GM12878 (cell line): ENCODE measurements around the gene ANAPC16. TPM values are rescaled to one million over a fixed set of nuclear protein-coding genes. Genes with fewer than 3 reads are reported as not detected.
A peak's percentile ranks its signal among the peaks of the same experiment; 100 is the strongest.

Experiments
- ATAC-seq: fragments of 200-7000 bp; cut with Tn5 transposase; 3 replicates; pipeline ENCODE4 v1.9.1; 2020; ENCODE audit warnings: mild to moderate bottlenecking, moderate library complexity
- BruUV-seq: library from RNA; stranded (reverse); fragments of 400-500 nt; replicated peaks from 2 replicates; lab custom pipeline; 2021; lab: Mats Ljungman, UMichigan
- CTCF ChIA-PET: fragments of 300-600 bp; sonication (Branson Sonifier 250); formaldehyde crosslinking; extraction: SDS; loops from one replicate; lab custom pipeline; 2021; ENCODE audit warnings: inconsistent platforms; lab: Yijun Ruan, JAX
- POLR2A ChIA-PET: fragments of 350-600 bp; formaldehyde crosslinking; extraction: SDS; loops from one replicate; lab custom pipeline; 2021; ENCODE audit warnings: inconsistent platforms; lab: Charles Lee
- RAD21 ChIA-PET: fragments of 300-600 bp; sonication (Branson Sonifier 250); formaldehyde crosslinking; loops from one replicate; lab custom pipeline; 2023; ENCODE audit warnings: antibody characterized with exemption; ENCODE audit not compliant: unreplicated experiment; lab: Charles Lee
- SMC1A ChIA-PET: fragments of 300-600 bp; sonication (Branson Sonifier 250); formaldehyde crosslinking; loops from one replicate; lab custom pipeline; 2023; ENCODE audit not compliant: unreplicated experiment, uncharacterized antibody; lab: Charles Lee
- DNase-seq: peaks from one replicate; pipeline ENCODE4 v3.0.0-alpha.2; 2011; ENCODE audit warnings: low read depth, low spot score
- FAIRE-seq: peaks from 3 replicates; lab custom pipeline; 2011; peaks lifted over from hg19 to GRCh38; lab: Jason Lieb, UNC
- H2AFZ ChIP-seq: 2 replicates; pipeline ENCODE4 v1.6.0; 2011; ENCODE audit warnings: low read depth, low read length, control low read depth; ENCODE audit not compliant: control insufficient read depth
- H3K27ac ChIP-seq: 2 replicates; pipeline ENCODE4 v1.5.1; 2011; ENCODE audit warnings: control low read depth; ENCODE audit not compliant: control insufficient read depth, insufficient read depth
- H3K27me3 ChIP-seq, 2 experiments: replicated peaks in 1 of 2; 2 replicates each; pipeline versions ENCODE4 v1.6.0 to v1.6.1; 2011; ENCODE audit warnings: low read length in 1 of 2; ENCODE audit not compliant: control insufficient read depth in 2 of 2, insufficient read depth in 2 of 2
- H3K36me3 ChIP-seq, 2 experiments: 2 replicates each; pipeline ENCODE4 v1.5.1; 2011; ENCODE audit warnings: low read length in 1 of 2; ENCODE audit not compliant: control insufficient read depth in 2 of 2, insufficient read depth in 2 of 2
- H3K4me1 ChIP-seq: 2 replicates; pipeline ENCODE4 v1.6.1; 2011; ENCODE audit warnings: mild to moderate bottlenecking, low read length, moderate library complexity, mixed read lengths; ENCODE audit not compliant: control insufficient read depth, insufficient read depth
- H3K4me2 ChIP-seq: 2 replicates; pipeline ENCODE4 v1.6.0; 2011; ENCODE audit warnings: control low read depth; ENCODE audit not compliant: control insufficient read depth, insufficient read depth
- H3K4me3 ChIP-seq: fragments of 200-600 bp; sonication (generic); 2 replicates; pipeline ENCODE4 v1.5.1; 2016
- H3K79me2 ChIP-seq: 2 replicates; pipeline ENCODE4 v1.6.0; 2011; ENCODE audit warnings: low read length; ENCODE audit not compliant: control insufficient read depth, insufficient read depth
- H3K9ac ChIP-seq: 2 replicates; pipeline ENCODE4 v1.8.0; 2011; ENCODE audit warnings: low read length, control low read depth, mixed read lengths; ENCODE audit not compliant: control insufficient read depth, insufficient read depth
- H3K9me3 ChIP-seq: replicated peaks from 3 replicates; pipeline ENCODE4 v1.5.1; 2011; ENCODE audit warnings: mild to moderate bottlenecking, low read length; ENCODE audit not compliant: control insufficient read depth, insufficient read depth
- H4K20me1 ChIP-seq: 2 replicates; pipeline ENCODE4 v1.6.0; 2011; ENCODE audit not compliant: control insufficient read depth, insufficient read depth
- ATF2 ChIP-seq: IDR thresholded peaks from 2 replicates; pipeline ENCODE4 v1.6.1; 2012; ENCODE audit warnings: low read length, inconsistent platforms
- BCLAF1 ChIP-seq: fragments of 450-650 bp; IDR thresholded peaks from 2 replicates; pipeline ENCODE4 v1.6.1; 2017; ENCODE audit warnings: antibody characterized with exemption, mild to moderate bottlenecking, moderate library complexity
- BMI1 ChIP-seq: fragments of 450-650 bp; IDR thresholded peaks from 2 replicates; pipeline ENCODE4 v1.6.1; 2016; ENCODE audit warnings: mild to moderate bottlenecking, moderate library complexity, borderline replicate concordance
- CEBPB ChIP-seq, 2 experiments: fragments of 150-350 bp in 1 of 2; IDR thresholded peaks; 2 replicates each; pipeline ENCODE4 v1.6.1; 2012 to 2014; ENCODE audit warnings: low read depth in 2 of 2, low read length in 2 of 2, borderline replicate concordance in 1 of 2, inconsistent platforms in 1 of 2
- CHD2 ChIP-seq: IDR thresholded peaks from 2 replicates; pipeline ENCODE4 v1.6.1; 2011; ENCODE audit warnings: low read depth, low read length, improper control_type of control experiment, borderline replicate concordance
- EP300 ChIP-seq, 2 experiments: fragments of 150-350 bp in 1 of 2; IDR thresholded peaks; 2 replicates each; pipeline ENCODE4 v1.6.1; 2011 to 2012; ENCODE audit warnings: low read depth in 2 of 2, low read length in 2 of 2, borderline replicate concordance in 1 of 2, improper control_type of control experiment in 1 of 2, inconsistent platforms in 1 of 2; ENCODE audit not compliant: control insufficient read depth in 1 of 2
- GATAD2B ChIP-seq: fragments of 450-650 bp; conservative IDR thresholded peaks from 2 replicates; pipeline ENCODE4 v1.6.1; 2017; ENCODE audit warnings: low read depth, mild to moderate bottlenecking, moderate library complexity
- HCFC1 ChIP-seq: fragments of 150-350 bp; IDR thresholded peaks from 2 replicates; pipeline ENCODE4 v1.6.1; 2014; ENCODE audit warnings: low read length
- HDAC6 ChIP-seq: fragments of 200-600 bp; sonication (generic); IDR thresholded peaks from one replicate; pipeline ENCODE4 v1.8.0; 2017; ENCODE audit warnings: antibody characterized with exemption; ENCODE audit not compliant: unreplicated experiment
- IKZF1 ChIP-seq: fragments of 450-650 bp; conservative IDR thresholded peaks from 2 replicates; pipeline ENCODE4 v1.6.1; 2017; ENCODE audit warnings: antibody characterized with exemption, mild to moderate bottlenecking
- LARP7 ChIP-seq: fragments of 450-650 bp; IDR thresholded peaks from 2 replicates; pipeline ENCODE4 v1.6.1; 2017; ENCODE audit warnings: mild to moderate bottlenecking
- PAX5 ChIP-seq: IDR thresholded peaks from 2 replicates; pipeline ENCODE4 v1.6.1; 2011; ENCODE audit warnings: low read depth, low read length, borderline replicate concordance
- PML ChIP-seq: IDR thresholded peaks from 2 replicates; pipeline ENCODE4 v1.6.1; 2012; ENCODE audit warnings: low read length, inconsistent platforms
- RAD51 ChIP-seq: fragments of 450-650 bp; IDR thresholded peaks from 2 replicates; pipeline ENCODE4 v1.6.1; 2016; ENCODE audit warnings: moderate library complexity, mild to moderate bottlenecking, inconsistent platforms
- RELB ChIP-seq: fragments of 450-650 bp; IDR thresholded peaks from 2 replicates; pipeline ENCODE4 v1.6.1; 2017; ENCODE audit warnings: low read depth, mild to moderate bottlenecking, moderate library complexity
- SIN3A ChIP-seq: IDR thresholded peaks from 2 replicates; pipeline ENCODE4 v1.6.1; 2012; ENCODE audit warnings: low read depth, low read length, improper control_type of control experiment
- SP1 ChIP-seq: IDR thresholded peaks from one replicate; pipeline ENCODE4 v1.6.1; 2011; ENCODE audit warnings: low read depth, low read length
- ZNF207 ChIP-seq: fragments of 450-650 bp; IDR thresholded peaks from 2 replicates; pipeline ENCODE4 v1.6.1; 2014; ENCODE audit warnings: antibody characterized with exemption, mild to moderate bottlenecking, borderline replicate concordance
- WGBS: methylation state at CpG from one replicate; pipeline ENCODE4 v1.1.6; 2016; ENCODE audit warnings: low lambda C conversion rate; ENCODE audit not compliant: insufficient replicate concordance, insufficient coverage; ENCODE audit errors: missing lambda C conversion rate; 5-methylcytosine and 5-hydroxymethylcytosine counted together
- in situ Hi-C: fragments of 300-500 bp; cut with MboI; formaldehyde crosslinking; loops from 9 replicates; pipeline ENCODE4 v1.14.3; 2018; ENCODE audit warnings: mixed read lengths
- intact Hi-C: fragments of 100-400 bp; cut with micrococcal nuclease; formaldehyde crosslinking; loops from one replicate; pipeline ENCODE4 v1.14.2; 2022; ENCODE audit not compliant: unreplicated experiment
- polyA plus RNA-seq, 11 experiments: library from polyadenylated mRNA; depleted of rRNA in 4 of 11; unstranded in 6 of 11; stranded (reverse) in 5 of 11; fragments of >200 nt; fragmentation: Nextera tagmentation in 4 of 11; fragmentation: Illumina TruSeq in 1 of 11; extraction: Ambion mirVana in 4 of 11; extraction: Trizol in 1 of 11; gene quantifications; 1 replicate in 1 of 11; 2 replicates in 10 of 11; pipeline versions ENCODE4 v1.2.1 to v1.2.3, GENCODE V29; 2011 to 2016; ENCODE audit warnings: inconsistent platforms in 2 of 11, missing spikeins in 2 of 11, low read depth in 1 of 11
- total RNA-seq, 4 experiments: library from RNA; depleted of rRNA in 3 of 4; stranded (reverse); fragments of >200 nt in 3 of 4; fragmentation: Illumina TruSeq in 1 of 4; extraction: Trizol in 1 of 4; gene quantifications; 2 replicates each; pipeline versions ENCODE4 v1.2.1 to v1.2.3, GENCODE V29; 2013 to 2021

ANAPC16 gene
- total and polyA plus RNA-seq, 10 of the 15 experiments (the other 5 are each of a cell fraction or from before 2014, with no cell fraction given) = 66.9 to 208 (median 134) TPM

GRCh38 chr10:72244573-72245038, 28.8 kb downstream of the ANAPC16 start:
- Histone ChIP-seq H3K27me3 (no peaks in the 10 kb centered on the region), H3K79me2 (no peaks in the 10 kb centered on the region), H3K36me3 (no peaks in the 10 kb centered on the region), H3K4me1 (peaks cover 59% of the 10 kb centered on the region), H3K27ac (peak overlapping the region; percentile 26), H3K9ac (0 out of 2 replicates have a peak overlapping the region, but pooled peaks have one; percentile 9), H3K4me3 (no peak overlapping the region), H3K4me2 (no peak overlapping the region), H4K20me1 (no peaks in the 10 kb centered on the region), H2AFZ (no peak overlapping the region), H3K9me3 (no peaks in the 10 kb centered on the region)
- intact Hi-C loops = no loop called here
- ChIA-PET SMC1A (interaction anchor here (1.2 to 21.0 kb wide), 8 partner anchors 9 to 92 kb away, joined by 3 to 275 read pairs (median 28); partner anchors contain the start of gene DDIT4), POLR2A (interaction anchor here (0.5 to 8.0 kb wide), 9 partner anchors 10 to 120 kb away, joined by 3 to 113 read pairs (median 5); partner anchors contain the start of genes ANAPC16 and ASCC1), RAD21 (interaction anchor here (0.8 to 10.5 kb wide), 6 partner anchors 14 to 91 kb away, joined by 3 to 185 read pairs (median 6); no protein-coding TSS in a partner anchor), CTCF (interaction anchor here (0.7 to 4.0 kb wide), 5 partner anchors 16 to 118 kb away, joined by 3 to 27 read pairs (median 5); no protein-coding TSS in a partner anchor)
- FAIRE-seq (no peak), ATAC-seq (no peak), DNase-seq (no peak)
- WGBS = 69% methylated on average over 5 of the region's 5 CpGs
- no TSS peak for BruUV-seq
- in situ Hi-C loops = no loop called here
- no peak for TF ChIP-seq SP1
- no peak for TF ChIP-seq PML
- TF ChIP-seq CEBPB (IDR thresholded peaks at IDR 0.05; ENCODE audit: borderline replicate concordance in 1 of 2, low read depth in 2 of 2, low read length in 2 of 2) = no peak
- no peak for TF ChIP-seq GATAD2B
- TF ChIP-seq BMI1 = no peak
- no peak for TF ChIP-seq PAX5
- TF ChIP-seq SIN3A = no peak
- TF ChIP-seq HCFC1 = no peak
- TF ChIP-seq ATF2 = no peak
- no peak for TF ChIP-seq IKZF1
- TF ChIP-seq CHD2 = no peak
- TF ChIP-seq RELB = no peak
- TF ChIP-seq ZNF207 = no peak
- TF ChIP-seq LARP7 = no peak
- no peak for TF ChIP-seq BCLAF1
- no peak for TF ChIP-seq HDAC6
- no peak for TF ChIP-seq RAD51
- no peak for TF ChIP-seq EP300 (IDR thresholded peaks at IDR 0.05; ENCODE audit: borderline replicate concordance in 1 of 2, control insufficient read depth in 1 of 2, low read depth in 2 of 2, low read length in 2 of 2)
